ENCODE results near the gene NUBPL. TPM values are rescaled to one million over a fixed set of nuclear protein-coding genes. Genes with fewer than 3 reads are reported as not detected.

NUBPL gene
- polyA plus RNA-seq, 1 of the 3 experiments (the other 2 are of a cell fraction): 4.0 TPM

GRCh38 chr14:31564194-31564593, 3.0 kb downstream of the NUBPL start:
- no peak for DNase-seq
- Histone ChIP-seq H3K9ac (no peak overlapping the region), H3K9me2 (no peaks in the 10 kb centered on the region), H3K4me1 (ENCODE audit: control insufficient read depth in 1 of 2, insufficient read depth in 2 of 2, low read depth in 1 of 2, low read length in 1 of 2) (no peaks in the 10 kb centered on the region; a peak in 2 of 4 replicates), H2AFZ (ENCODE audit: low read depth) (no peak overlapping the region), H3K4me2 (no peak overlapping the region), H3K27me3 (ENCODE audit: insufficient read depth) (no peaks in the 10 kb centered on the region), H3F3A (replicated peaks; ENCODE audit: insufficient read depth) (no peaks in the 10 kb centered on the region), H3K4me3 (ENCODE audit: low read depth in 2 of 2, low read length in 1 of 2) (no peak overlapping the region), H3K9me3 (no peaks in the 10 kb centered on the region), H4K20me1 (ENCODE audit: insufficient read depth) (no peaks in the 10 kb centered on the region), H3K36me3 (replicated peaks in 1 of 2; ENCODE audit: control insufficient read depth in 1 of 2, insufficient read depth in 2 of 2, low read length in 1 of 2) (peaks cover 15 to 21% of the 10 kb centered on the region in 2 experiments), H3K79me2 (ENCODE audit: insufficient read depth) (peaks cover 8% of the 10 kb centered on the region), H3K27ac (ENCODE audit: low read depth in 2 of 2, low read length in 1 of 2) (no peak overlapping the region)
- CTCF ChIA-PET: no interaction called here
- POLR2A ChIA-PET: no interaction called here
- 95% methylated on average over 2 of the region's 2 CpGs for WGBS (ENCODE audit: low lambda C conversion rate)
- TF ChIP-seq FOXJ3 (CRISPR knock-in tag; IDR thresholded peaks at IDR 0.05) (no peak), IRF3 (IDR thresholded peaks at IDR 0.05; ENCODE audit: low read depth, low read length) (no peak), MAX (IDR thresholded peaks at IDR 0.05; ENCODE audit: low read depth) (no peak), RCOR1 (IDR thresholded peaks at IDR 0.05; ENCODE audit: low read length) (no peak), FOXM1 (IDR thresholded peaks at IDR 0.05; ENCODE audit: low read depth) (no peak), MXI1 (IDR thresholded peaks at IDR 0.05; ENCODE audit: low read depth, low read length) (no peak), RFX5 (IDR thresholded peaks at IDR 0.05; ENCODE audit: low read length) (no peak), GABPA (IDR thresholded peaks at IDR 0.05; ENCODE audit: low read depth) (no peak)

GRCh38 chr14:31566456-31566855, 5.3 kb downstream of the NUBPL start:
- H3K27ac ChIP-seq (ENCODE audit: low read depth in 2 of 2, low read length in 1 of 2): no peak overlapping the region
- H3K4me2 ChIP-seq: no peak overlapping the region
- H4K20me1 ChIP-seq (ENCODE audit: insufficient read depth): no peaks in the 10 kb centered on the region
- H3F3A ChIP-seq (replicated peaks; ENCODE audit: insufficient read depth): no peaks in the 10 kb centered on the region
- no peak for DNase-seq
- H3K36me3 ChIP-seq (replicated peaks in 1 of 2; ENCODE audit: control insufficient read depth in 1 of 2, insufficient read depth in 2 of 2, low read length in 1 of 2): peaks cover 15 to 21% of the 10 kb centered on the region in 2 experiments
- ChIA-PET CTCF (no interaction called here), POLR2A (no interaction called here)
- H3K9me2 ChIP-seq: no peaks in the 10 kb centered on the region
- H2AFZ ChIP-seq (ENCODE audit: low read depth): no peak overlapping the region
- H3K4me1 ChIP-seq (ENCODE audit: control insufficient read depth in 1 of 2, insufficient read depth in 2 of 2, low read depth in 1 of 2, low read length in 1 of 2): no peaks in the 10 kb centered on the region; a peak in 2 of 4 replicates
- no peaks in the 10 kb centered on the region for H3K9me3 ChIP-seq
- H3K79me2 ChIP-seq (ENCODE audit: insufficient read depth): peaks cover 8% of the 10 kb centered on the region
- H3K9ac ChIP-seq: no peak overlapping the region
- 91% methylated on average over 1 of the region's 1 CpG for WGBS (ENCODE audit: low lambda C conversion rate)
- TF ChIP-seq CHD2 (IDR thresholded peaks at IDR 0.05; ENCODE audit: low read length, partially characterized antibody) (no peak), MEF2A (IDR thresholded peaks at IDR 0.05; ENCODE audit: borderline replicate concordance, low read depth) (no peak), SIN3A (IDR thresholded peaks at IDR 0.05; ENCODE audit: borderline replicate concordance, low read depth, low read length) (no peak), FOXM1 (IDR thresholded peaks at IDR 0.05; ENCODE audit: low read depth) (no peak)
- H3K27me3 ChIP-seq (ENCODE audit: insufficient read depth): no peaks in the 10 kb centered on the region
- H3K4me3 ChIP-seq (ENCODE audit: low read depth in 2 of 2, low read length in 1 of 2): no peak overlapping the region

- H3K9me2 ChIP-seq: no peaks in the 10 kb centered on the region
- H2AFZ ChIP-seq (ENCODE audit: low read depth): no peak overlapping the region
- no peaks in the 10 kb centered on the region for H3K27me3 ChIP-seq (ENCODE audit: insufficient read depth)
- POLR2A ChIA-PET: no interaction called here
- H3K79me2 ChIP-seq (ENCODE audit: insufficient read depth): 0 out of 2 replicates have a peak, but pooled peaks cover 4% of the 10 kb centered on the region
- H3K9ac ChIP-seq: no peak overlapping the region
- no peak overlapping the region for H3K4me3 ChIP-seq (ENCODE audit: low read depth in 2 of 2, low read length in 1 of 2)
- 87% methylated on average over 2 of the region's 2 CpGs for WGBS (ENCODE audit: low lambda C conversion rate)
- no peaks in the 10 kb centered on the region for H3K9me3 ChIP-seq
- no peaks in the 10 kb centered on the region; a peak in 2 of 4 replicates for H3K4me1 ChIP-seq (ENCODE audit: control insufficient read depth in 1 of 2, insufficient read depth in 2 of 2, low read depth in 1 of 2, low read length in 1 of 2)
- CTCF ChIA-PET: no interaction called here
- no peak overlapping the region for H3K4me2 ChIP-seq
- no peaks in the 10 kb centered on the region for H4K20me1 ChIP-seq (ENCODE audit: insufficient read depth)
- no peak for DNase-seq
- no peak overlapping the region for H3K27ac ChIP-seq (ENCODE audit: low read depth in 2 of 2, low read length in 1 of 2)
- H3F3A ChIP-seq (replicated peaks; ENCODE audit: insufficient read depth): no peaks in the 10 kb centered on the region
- H3K36me3 ChIP-seq (replicated peaks in 1 of 2; ENCODE audit: control insufficient read depth in 1 of 2, insufficient read depth in 2 of 2, low read length in 1 of 2): peaks cover 15 to 21% of the 10 kb centered on the region in 2 experiments
- TF ChIP-seq POLR2AphosphoS5 (IDR thresholded peaks at IDR 0.05; ENCODE audit: low read depth, low read length): no peak
- no peak for TF ChIP-seq FOXM1 (IDR thresholded peaks at IDR 0.05; ENCODE audit: low read depth)
- TF ChIP-seq RFX5 (IDR thresholded peaks at IDR 0.05; ENCODE audit: low read length): no peak
- no peak for TF ChIP-seq RXRA (IDR thresholded peaks at IDR 0.05; ENCODE audit: borderline replicate concordance, low read depth)
- TF ChIP-seq CHD2 (IDR thresholded peaks at IDR 0.05; ENCODE audit: low read length, partially characterized antibody): no peak
- TF ChIP-seq MEF2A (IDR thresholded peaks at IDR 0.05; ENCODE audit: borderline replicate concordance, low read depth): no peak
- no peak for TF ChIP-seq NFIC (IDR thresholded peaks at IDR 0.05; ENCODE audit: borderline replicate concordance)
- TF ChIP-seq RAD21 (IDR thresholded peaks at IDR 0.05; ENCODE audit: low read length): no peak
- no peak for TF ChIP-seq SIN3A (IDR thresholded peaks at IDR 0.05; ENCODE audit: borderline replicate concordance, low read depth, low read length)
- TF ChIP-seq IRF3 (IDR thresholded peaks at IDR 0.05; ENCODE audit: low read depth, low read length): no peak
- TF ChIP-seq JUND (IDR thresholded peaks at IDR 0.05): no peak
- no peak for TF ChIP-seq REST (IDR thresholded peaks at IDR 0.05; ENCODE audit: low read depth, low read length)
Observed at GRCh38 chr14:31567655-31568054, 6.5 kb downstream of the NUBPL start.
